Activated naive CD4-positive, alpha-beta T cell treated with anti-CD3 and anti-CD28 coated beads, Interleukin-2, amount 10 ng/mL, durations not matched to agents 7 days and 5 days (primary cell): ENCODE data around the gene TLX2.
"Not testable (repeated sequence)": the region's sequence is repeated elsewhere in the genome, so short reads cannot be mapped to it uniquely, and the experiment has no call there.

Experiments used
- CTCF ChIA-PET: fragments of 350-600 bp; sonication (Branson Sonifier 250); formaldehyde crosslinking; loops from one replicate; lab custom pipeline; 2021; ENCODE audit warnings: antibody characterized with exemption; lab: Charles Lee
- DNase-seq: peaks from one replicate; pipeline ENCODE4 v3.0.0-alpha.2; 2020
- H3K27ac Mint-ChIP-seq: one replicate; pipeline ENCODE4 v1.8.0; 2021; ENCODE audit warnings: mild to moderate bottlenecking, moderate library complexity, mixed read lengths
- H3K27me3 Mint-ChIP-seq: one replicate; pipeline ENCODE4 v1.8.0; 2021; ENCODE audit warnings: mild to moderate bottlenecking, mixed read lengths
- H3K36me3 Mint-ChIP-seq: one replicate; pipeline ENCODE4 v1.8.0; 2021; ENCODE audit warnings: mixed read lengths
- H3K4me1 Mint-ChIP-seq: one replicate; pipeline ENCODE4 v1.8.0; 2021; ENCODE audit warnings: mixed read lengths
- H3K4me3 Mint-ChIP-seq: one replicate; pipeline ENCODE4 v1.8.0; 2021; ENCODE audit warnings: mild to moderate bottlenecking, moderate library complexity, mixed read lengths
- H3K9me3 Mint-ChIP-seq: one replicate; pipeline ENCODE4 v1.8.0; 2021; ENCODE audit warnings: mixed read lengths

Gene TLX2

DNA sequence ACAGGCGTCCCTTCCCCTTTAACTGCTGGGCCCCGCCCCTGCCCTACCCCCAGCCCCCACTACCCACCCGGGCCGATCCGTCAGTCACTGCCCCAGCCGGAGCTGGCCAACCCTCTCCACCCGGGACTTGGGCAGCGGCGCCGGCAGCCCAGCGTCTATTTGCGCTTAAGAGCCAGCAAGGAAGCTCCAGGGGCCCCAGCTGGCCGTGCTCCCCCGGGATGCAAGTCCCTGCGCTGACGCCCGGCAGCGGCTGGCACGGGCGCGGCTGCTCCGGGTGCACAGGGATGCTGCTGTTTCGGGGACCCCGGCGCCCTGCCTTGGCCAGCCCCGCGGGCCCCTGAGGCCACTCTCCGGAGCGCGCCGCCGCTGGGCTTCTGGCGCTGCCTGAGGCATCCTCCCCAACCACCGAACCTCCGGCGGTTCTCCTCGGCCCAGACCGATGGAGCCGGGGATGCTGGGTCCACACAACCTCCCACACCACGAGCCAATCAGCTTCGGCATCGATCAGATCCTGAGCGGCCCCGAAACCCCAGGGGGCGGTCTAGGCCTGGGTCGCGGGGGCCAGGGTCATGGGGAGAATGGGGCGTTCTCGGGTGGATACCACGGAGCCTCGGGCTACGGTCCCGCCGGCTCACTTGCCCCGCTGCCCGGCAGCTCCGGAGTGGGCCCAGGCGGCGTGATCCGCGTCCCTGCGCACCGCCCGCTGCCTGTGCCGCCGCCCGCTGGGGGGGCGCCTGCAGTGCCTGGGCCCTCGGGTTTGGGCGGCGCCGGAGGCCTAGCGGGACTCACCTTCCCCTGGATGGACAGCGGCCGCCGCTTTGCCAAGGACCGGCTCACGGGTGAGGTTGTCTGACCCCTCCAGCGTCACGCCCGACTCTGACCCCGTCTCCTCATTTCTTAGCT lies at the start of gene TLX2:
TLX2 (plus strand) TSS at position 83 of the 903 bp plus-strand sequence; CDS start at position 440, 357 bp downstream.
- H3K4me1 Mint-ChIP-seq = peaks cover 40% of the 10 kb centered on the region
- H3K27me3 Mint-ChIP-seq = peaks cover 99% of the 10 kb centered on the region
- H3K4me3 Mint-ChIP-seq = peak within 1 kb of the TSS; percentile 73
- no peaks in the 10 kb centered on the region for H3K9me3 Mint-ChIP-seq
- peak within 1 kb of the TSS; percentile 28 for H3K27ac Mint-ChIP-seq
- CTCF ChIA-PET = interaction anchor here (1.0 to 1.6 kb wide), 2 partner anchors 14 to 73 kb away, joined by 3 read pairs; no protein-coding TSS in a partner anchor
- H3K36me3 Mint-ChIP-seq = peaks cover 9% of the 10 kb centered on the region
- no peak for DNase-seq

- not testable (repeated sequence) for H3K27me3 Mint-ChIP-seq, DNase-seq, H3K9me3 Mint-ChIP-seq
- CTCF ChIA-PET = interaction anchor here (2.9 kb wide), 1 partner anchor 11 kb away, joined by 27 read pairs; the partner anchor contains the start of genes CCDC142 and TTC31
- peak overlapping the region; percentile 86 for H3K27ac Mint-ChIP-seq
- peaks cover 44% of the 10 kb centered on the region for H3K4me1 Mint-ChIP-seq
- H3K4me3 Mint-ChIP-seq = peak overlapping the region; percentile 66
- peaks cover 37% of the 10 kb centered on the region for H3K36me3 Mint-ChIP-seq
These were observed 43.5 kb upstream of the TLX2 start for GRCh38 chr2:74470742-74471141.

DNA sequence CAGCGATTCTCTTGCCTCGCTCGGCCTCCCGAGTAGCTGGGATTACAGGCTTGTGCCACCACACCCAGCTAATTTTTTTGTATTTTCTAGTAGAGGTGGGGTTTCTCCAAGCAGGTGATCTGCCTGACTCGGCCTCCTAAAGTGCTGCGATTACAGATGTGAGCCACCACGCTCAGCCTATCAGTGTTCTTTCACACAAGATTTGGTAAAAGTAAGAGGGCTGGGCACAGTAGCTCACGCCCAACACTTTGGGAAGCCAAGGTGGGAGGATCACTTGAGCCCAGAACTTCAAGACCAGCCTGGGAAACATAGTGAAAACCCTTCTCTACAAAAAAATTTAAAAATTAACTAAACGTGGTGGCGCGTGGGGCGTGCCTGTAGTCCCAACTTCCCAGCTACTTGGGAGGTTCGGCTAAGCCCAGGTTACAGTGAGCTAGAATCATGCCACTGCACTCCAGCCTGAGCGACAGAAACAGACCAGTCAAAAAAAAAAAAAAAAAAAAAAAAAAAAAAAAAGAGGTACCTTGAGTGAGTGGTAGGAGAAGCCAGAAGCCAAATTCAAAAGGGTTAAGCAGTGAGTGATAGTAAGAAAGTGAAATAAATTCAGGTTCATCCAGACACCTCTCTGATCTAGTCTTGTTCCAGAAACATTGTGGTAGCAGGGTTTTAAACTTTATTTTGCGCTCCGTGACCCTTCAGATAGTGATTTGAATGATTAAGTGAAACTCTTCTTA lies 42.8 kb upstream of the TLX2 start:
- peaks cover 40% of the 10 kb centered on the region for H3K4me1 Mint-ChIP-seq
- no peak for DNase-seq
- peak overlapping the region; percentile 96 for H3K4me3 Mint-ChIP-seq
- peaks cover 38% of the 10 kb centered on the region for H3K36me3 Mint-ChIP-seq
- CTCF ChIA-PET = interaction anchor here (1.0 to 2.9 kb wide), 2 partner anchors 10 to 13 kb away, joined by 3 to 27 read pairs; partner anchors contain the start of genes CCDC142, TTC31 and WBP1
- no peaks in the 10 kb centered on the region for H3K9me3 Mint-ChIP-seq
- H3K27me3 Mint-ChIP-seq = peaks cover 7% of the 10 kb centered on the region
- peak overlapping the region; percentile 99 for H3K27ac Mint-ChIP-seq

- CTCF ChIA-PET = interaction anchor here (0.6 to 3.4 kb wide), 9 partner anchors 10 to 113 kb away, joined by 3 to 27 read pairs (median 4); partner anchors contain the start of genes CCDC142, INO80B, TTC31 and WBP1
- H3K36me3 Mint-ChIP-seq = peaks cover 38% of the 10 kb centered on the region
These were observed 41.9 kb upstream of the TLX2 start, which contains the start of gene MRPL53 for GRCh38 chr2:74472086-74472944. Gene MRPL53 (minus strand): TSS chr2:74472680. CDS start chr2:74472660, 20 bp downstream.

DNA sequence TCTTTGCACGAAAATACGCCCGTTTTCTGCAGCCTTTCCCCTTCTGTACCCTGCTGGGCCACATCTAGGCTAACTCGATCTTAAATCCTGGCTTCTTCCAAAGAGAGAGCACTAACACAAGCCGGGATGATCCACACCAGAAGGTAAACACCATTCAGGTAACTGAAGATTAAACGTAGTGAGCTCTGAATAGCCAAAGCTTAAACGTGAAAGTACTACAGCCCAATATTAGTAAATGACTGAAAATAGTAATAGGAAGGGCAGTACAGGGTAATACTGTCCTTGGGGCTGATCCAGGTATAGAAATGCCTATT lies 41.3 kb upstream of the TLX2 start:
- peak overlapping the region; percentile 96 for H3K4me3 Mint-ChIP-seq
- H3K27ac Mint-ChIP-seq = peak overlapping the region; percentile 99
- DNase-seq = no peak
- CTCF ChIA-PET = interaction anchor here (0.9 to 3.4 kb wide), 7 partner anchors 9 to 113 kb away, joined by 3 to 27 read pairs (median 4); partner anchors contain the start of genes CCDC142, INO80B, TTC31 and WBP1
- peaks cover 43% of the 10 kb centered on the region for H3K36me3 Mint-ChIP-seq
- H3K9me3 Mint-ChIP-seq = no peaks in the 10 kb centered on the region
- H3K4me1 Mint-ChIP-seq = peaks cover 40% of the 10 kb centered on the region
- H3K27me3 Mint-ChIP-seq = peaks cover 7% of the 10 kb centered on the region

More at GRCh38 chr2:74472086-74472944, 41.9 kb upstream of the TLX2 start, which contains the start of gene MRPL53:
- Mint-ChIP-seq H3K4me1 (peaks cover 40% of the 10 kb centered on the region), H3K4me3 (peak within 1 kb of the TSS; percentile 96), H3K27me3 (peaks cover 7% of the 10 kb centered on the region), H3K27ac (peak within 1 kb of the TSS; percentile 99), H3K9me3 (no peaks in the 10 kb centered on the region)
- DNase-seq = peak; percentile 97

DNA sequence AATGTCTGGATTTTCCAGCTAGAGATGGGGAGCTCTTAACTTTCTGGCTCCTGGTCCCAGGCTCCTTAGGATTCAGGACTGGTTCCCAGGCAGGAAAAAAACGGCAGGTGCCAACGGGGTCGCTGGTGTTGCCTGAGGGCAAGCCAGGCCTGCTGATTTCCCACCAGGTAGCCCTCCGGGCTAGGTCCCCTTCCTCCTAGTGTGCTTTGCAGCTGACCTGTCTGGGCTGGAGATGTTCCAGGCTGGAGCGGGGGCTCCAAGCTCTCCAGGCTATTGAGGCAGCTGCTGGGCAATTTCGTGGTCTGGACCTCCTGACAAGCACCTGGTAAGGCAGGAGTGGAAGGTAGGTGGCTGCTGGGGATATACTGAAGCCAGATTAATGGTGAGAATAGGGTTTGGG lies 39.8 kb upstream of the TLX2 start:
- Mint-ChIP-seq H3K4me1 (peaks cover 43% of the 10 kb centered on the region), H3K36me3 (peaks cover 46% of the 10 kb centered on the region), H3K27ac (no peak overlapping the region), H3K27me3 (peaks cover 7% of the 10 kb centered on the region), H3K4me3 (no peak overlapping the region), H3K9me3 (no peaks in the 10 kb centered on the region)
- CTCF ChIA-PET = interaction anchor here (1.7 to 3.4 kb wide), 3 partner anchors 9 to 19 kb away, joined by 3 to 11 read pairs (median 6); partner anchors contain the start of genes CCDC142, INO80B and TTC31
- DNase-seq = no peak

DNA sequence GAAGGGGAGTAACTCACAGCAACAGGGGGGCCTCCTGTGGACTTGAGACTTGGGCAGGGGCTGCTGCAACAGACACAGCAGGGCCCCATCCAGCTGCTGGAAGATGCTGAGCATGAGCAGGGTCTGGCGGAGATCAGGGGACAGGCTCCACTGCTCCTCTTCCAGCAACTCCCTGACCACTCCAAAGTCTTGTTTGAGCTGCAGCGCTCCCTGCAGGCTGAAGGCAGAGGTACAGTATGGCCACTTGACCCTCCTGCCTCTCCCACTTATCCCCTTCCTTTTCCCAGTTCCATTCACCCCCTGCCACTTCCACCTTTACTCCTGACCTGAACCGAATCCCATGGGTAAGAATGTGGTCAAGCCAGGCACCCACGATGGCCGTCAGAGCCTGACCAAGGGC lies 39.4 kb upstream of the TLX2 start:
- H3K27ac Mint-ChIP-seq = peak overlapping the region; percentile 20

GRCh38 chr2:74481431-74481830 lies 32.8 kb upstream of the TLX2 start:
- H3K4me3 Mint-ChIP-seq = peak overlapping the region; percentile 100
- H3K4me1 Mint-ChIP-seq = peaks cover 48% of the 10 kb centered on the region
- no peaks in the 10 kb centered on the region for H3K9me3 Mint-ChIP-seq
- CTCF ChIA-PET = interaction anchor here (0.7 to 6.1 kb wide), 10 partner anchors 9 to 147 kb away, joined by 3 to 86 read pairs (median 8); partner anchors contain the start of genes AUP1, HTRA2, INO80B and MRPL53
- H3K36me3 Mint-ChIP-seq = peaks cover 38% of the 10 kb centered on the region
- no peak overlapping the region for H3K27ac Mint-ChIP-seq
- H3K27me3 Mint-ChIP-seq = no peaks in the 10 kb centered on the region
- DNase-seq = no peak

More for the DNA sequence above, 39.4 kb upstream of the TLX2 start:
- Mint-ChIP-seq H3K36me3 (peaks cover 48% of the 10 kb centered on the region), H3K4me3 (no peak overlapping the region), H3K27me3 (peaks cover 7% of the 10 kb centered on the region), H3K4me1 (peaks cover 44% of the 10 kb centered on the region), H3K9me3 (no peaks in the 10 kb centered on the region)
- CTCF ChIA-PET = interaction anchor here (0.9 to 3.4 kb wide), 4 partner anchors 8 to 112 kb away, joined by 3 to 11 read pairs (median 6); partner anchors contain the start of genes CCDC142 and TTC31
- DNase-seq = no peak

- Mint-ChIP-seq H3K4me1 (peaks cover 51% of the 10 kb centered on the region), H3K27ac (peak overlapping the region; percentile 98), H3K27me3 (no peaks in the 10 kb centered on the region), H3K9me3 (no peaks in the 10 kb centered on the region), H3K36me3 (peaks cover 42% of the 10 kb centered on the region), H3K4me3 (peak overlapping the region; percentile 100)
- CTCF ChIA-PET = interaction anchor here (0.8 to 6.1 kb wide), 16 partner anchors 8 to 147 kb away, joined by 3 to 86 read pairs (median 4); partner anchors contain the start of genes AUP1, HTRA2, INO80B and MOGS
- peak; percentile 75 for DNase-seq
These were observed 32.1 kb upstream of the TLX2 start for GRCh38 chr2:74481961-74482800.

GRCh38 chr2:74482801-74483674 lies 31.2 kb upstream of the TLX2 start, which contains the start of the genes CCDC142 and TTC31:
Gene CCDC142 (minus strand): TSS chr2:74482998. CDS start chr2:74482837, 161 bp downstream.
Gene TTC31 (plus strand): TSS chr2:74483081. CDS start chr2:74483096, 15 bp downstream.
- Mint-ChIP-seq H3K36me3 (peaks cover 37% of the 10 kb centered on the region), H3K27me3 (no peaks in the 10 kb centered on the region), H3K27ac (peak within 1 kb of the TSS; percentile 98), H3K9me3 (no peaks in the 10 kb centered on the region), H3K4me3 (peak within 1 kb of the TSS; percentile 100), H3K4me1 (peaks cover 51% of the 10 kb centered on the region)
- CTCF ChIA-PET = interaction anchor here (0.8 to 6.1 kb wide), 21 partner anchors 9 to 118 kb away, joined by 3 to 86 read pairs (median 4); partner anchors contain the start of genes AUP1, HTRA2, INO80B and MOGS
- peak; percentile 96 for DNase-seq

DNA sequence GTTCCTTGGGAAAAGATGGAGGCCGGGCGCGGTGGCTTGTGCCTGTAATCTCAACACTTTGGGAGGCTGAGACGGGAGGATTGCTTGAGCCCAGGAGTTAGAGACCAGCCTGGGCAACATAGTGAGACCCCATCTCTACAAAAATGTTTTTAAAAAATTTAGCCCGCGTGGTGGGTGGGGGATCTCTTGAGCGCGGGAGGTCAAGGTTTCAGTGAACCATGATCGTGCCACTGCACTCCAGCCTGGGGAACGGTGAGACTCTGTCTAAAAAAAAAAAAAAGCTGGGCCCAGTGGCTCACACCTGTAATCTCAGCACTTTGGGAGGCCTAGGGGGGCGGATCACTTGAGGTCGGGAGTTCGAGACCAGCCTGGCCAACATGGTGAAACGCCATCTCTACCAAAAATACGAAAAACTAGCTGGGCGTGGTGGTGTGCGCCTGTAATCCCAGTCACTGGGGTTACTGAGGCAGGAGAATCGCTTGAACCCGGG lies 30.5 kb upstream of the TLX2 start:
- Mint-ChIP-seq H3K4me1 (peaks cover 51% of the 10 kb centered on the region), H3K27ac (peak overlapping the region; percentile 98)
- CTCF ChIA-PET = interaction anchor here (0.9 to 6.1 kb wide), 9 partner anchors 9 to 104 kb away, joined by 3 to 86 read pairs (median 6); partner anchors contain the start of genes AUP1, HTRA2, INO80B and MRPL53

More for the DNA sequence above, 30.5 kb upstream of the TLX2 start:
- Mint-ChIP-seq H3K4me3 (peak overlapping the region; percentile 100), H3K36me3 (peaks cover 37% of the 10 kb centered on the region)
- H3K27me3 Mint-ChIP-seq, DNase-seq, H3K9me3 Mint-ChIP-seq: not testable (repeated sequence)
